ENCODE measurements around the gene BMI1. TPM values are rescaled to one million over a fixed set of nuclear protein-coding genes. Genes with fewer than 3 reads are reported as not detected.

The BMI1 gene
- total and polyA plus RNA-seq, 2 donors from 2014 or later = 18.7 to 49.0 TPM

DNA sequence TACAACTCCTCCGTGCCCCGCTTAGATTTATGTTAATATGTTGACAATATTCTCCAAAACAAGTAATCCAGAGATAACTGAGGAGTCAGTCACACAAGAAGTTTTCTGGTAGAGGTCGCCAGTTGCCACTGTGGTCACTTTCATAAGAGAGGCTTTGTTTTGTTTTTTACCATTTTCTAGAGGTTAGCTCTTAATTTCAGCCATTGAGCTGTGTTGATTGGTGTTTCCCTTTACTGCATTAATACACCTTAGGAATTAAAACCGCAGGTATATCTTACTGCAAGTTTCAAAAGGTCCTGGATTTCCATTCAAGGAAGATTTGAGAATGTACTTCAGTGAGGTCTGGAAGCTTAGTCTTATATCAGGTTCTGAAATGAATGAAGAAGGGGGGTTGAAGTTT lies 3.5 kb downstream of the BMI1 start:
- peaks cover 7% of the 10 kb centered on the region for H3K27me3 ChIP-seq (ENCODE audit: control insufficient read depth, insufficient read depth, low read length)
- FAIRE-seq = no peak
- peak in 2 of 5 donors; percentile 10 to 21 for DNase-seq
- H3K9me3 ChIP-seq (ENCODE audit: control insufficient read depth in 2 of 3, insufficient read depth in 1 of 3, low read length in 3 of 3) = no peaks in the 10 kb centered on the region
- H3K9ac ChIP-seq (ENCODE audit: low read length in 3 of 3) = peak overlapping the region in 1 of 3 donors; percentile 59
- H3K36me3 ChIP-seq (ENCODE audit: control insufficient read depth in 2 of 3, insufficient read depth in 3 of 3, low read length in 3 of 3) = peaks cover 4 to 6% (median 5%) of the 10 kb centered on the region in 3 donors
- peaks cover 2 to 12% (median 5%) of the 10 kb centered on the region in 3 donors for H3K4me1 ChIP-seq (ENCODE audit: control insufficient read depth in 2 of 3, insufficient read depth in 2 of 3, low read depth in 1 of 3, low read length in 3 of 3)
- intact Hi-C loops (cut with DNase I) = no loop called here
- TF ChIP-seq, protein P1, sequence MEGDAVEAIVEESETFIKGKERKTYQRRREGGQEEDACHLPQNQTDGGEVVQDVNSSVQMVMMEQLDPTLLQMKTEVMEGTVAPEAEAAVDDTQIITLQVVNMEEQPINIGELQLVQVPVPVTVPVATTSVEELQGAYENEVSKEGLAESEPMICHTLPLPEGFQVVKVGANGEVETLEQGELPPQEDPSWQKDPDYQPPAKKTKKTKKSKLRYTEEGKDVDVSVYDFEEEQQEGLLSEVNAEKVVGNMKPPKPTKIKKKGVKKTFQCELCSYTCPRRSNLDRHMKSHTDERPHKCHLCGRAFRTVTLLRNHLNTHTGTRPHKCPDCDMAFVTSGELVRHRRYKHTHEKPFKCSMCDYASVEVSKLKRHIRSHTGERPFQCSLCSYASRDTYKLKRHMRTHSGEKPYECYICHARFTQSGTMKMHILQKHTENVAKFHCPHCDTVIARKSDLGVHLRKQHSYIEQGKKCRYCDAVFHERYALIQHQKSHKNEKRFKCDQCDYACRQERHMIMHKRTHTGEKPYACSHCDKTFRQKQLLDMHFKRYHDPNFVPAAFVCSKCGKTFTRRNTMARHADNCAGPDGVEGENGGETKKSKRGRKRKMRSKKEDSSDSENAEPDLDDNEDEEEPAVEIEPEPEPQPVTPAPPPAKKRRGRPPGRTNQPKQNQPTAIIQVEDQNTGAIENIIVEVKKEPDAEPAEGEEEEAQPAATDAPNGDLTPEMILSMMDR (IDR thresholded peaks at IDR 0.05; ENCODE audit: borderline replicate concordance, extremely low read depth, insufficient read depth) = no peak
- no peak overlapping the region for H3K27ac ChIP-seq (ENCODE audit: low read depth in 2 of 2, low read length in 2 of 2)
- peak overlapping the region; percentile 56 to 69 (median 66) for H3K4me3 ChIP-seq (ENCODE audit: low read length in 3 of 3)

GRCh38 chr10:22324893-22325271 lies 4.0 kb downstream of the BMI1 start:
- H3K4me1 ChIP-seq (ENCODE audit: control insufficient read depth in 2 of 3, insufficient read depth in 2 of 3, low read depth in 1 of 3, low read length in 3 of 3) = peaks cover 2 to 11% (median 3%) of the 10 kb centered on the region in 3 donors
- no peak for FAIRE-seq
- peaks cover 7% of the 10 kb centered on the region for H3K27me3 ChIP-seq (ENCODE audit: control insufficient read depth, insufficient read depth, low read length)
- no peak overlapping the region for H3K27ac ChIP-seq (ENCODE audit: low read depth in 2 of 2, low read length in 2 of 2)
- peak in 1 of 5 donors; percentile 59 for DNase-seq
- intact Hi-C loops (cut with DNase I) = no loop called here
- H3K9ac ChIP-seq (ENCODE audit: low read length in 3 of 3) = peak overlapping the region in 2 of 3 donors; percentile 52 to 59
- TF ChIP-seq, protein P1 (IDR thresholded peaks at IDR 0.05; ENCODE audit: borderline replicate concordance, extremely low read depth, insufficient read depth) = no peak
- H3K4me3 ChIP-seq (ENCODE audit: low read length in 3 of 3) = peak overlapping the region; percentile 56 to 69 (median 66)
- H3K9me3 ChIP-seq (ENCODE audit: control insufficient read depth in 2 of 3, insufficient read depth in 1 of 3, low read length in 3 of 3) = no peaks in the 10 kb centered on the region
- peaks cover 7 to 9% (median 9%) of the 10 kb centered on the region in 3 donors for H3K36me3 ChIP-seq (ENCODE audit: control insufficient read depth in 2 of 3, insufficient read depth in 3 of 3, low read length in 3 of 3)

- FAIRE-seq = no peak
- peak; percentile 83 to 93 (median 88) for DNase-seq
- no peaks in the 10 kb centered on the region for H3K9me3 ChIP-seq (ENCODE audit: control insufficient read depth in 2 of 3, insufficient read depth in 1 of 3, low read length in 3 of 3)
- peak overlapping the region in 1 of 2 donors; percentile 36 for H3K27ac ChIP-seq (ENCODE audit: low read depth in 2 of 2, low read length in 2 of 2)
- peaks cover 7% of the 10 kb centered on the region for H3K27me3 ChIP-seq (ENCODE audit: control insufficient read depth, insufficient read depth, low read length)
- H3K36me3 ChIP-seq (ENCODE audit: control insufficient read depth in 2 of 3, insufficient read depth in 3 of 3, low read length in 3 of 3) = peaks cover 7 to 11% (median 9%) of the 10 kb centered on the region in 3 donors
- TF ChIP-seq, protein P1 (IDR thresholded peaks at IDR 0.05; ENCODE audit: borderline replicate concordance, extremely low read depth, insufficient read depth) = no peak
- peaks cover 0 to 8% (median 2%) of the 10 kb centered on the region in 3 donors for H3K4me1 ChIP-seq (ENCODE audit: control insufficient read depth in 2 of 3, insufficient read depth in 2 of 3, low read depth in 1 of 3, low read length in 3 of 3)
- peak overlapping the region in 2 of 3 donors; percentile 52 to 59 for H3K9ac ChIP-seq (ENCODE audit: low read length in 3 of 3)
- H3K4me3 ChIP-seq (ENCODE audit: low read length in 3 of 3) = peak overlapping the region; percentile 56 to 69 (median 66)
- intact Hi-C loops (cut with DNase I) = no loop called here
Observed at GRCh38 chr10:22325272-22326144, 4.6 kb downstream of the BMI1 start.
